CD4-positive, alpha-beta T cell (primary cell): ENCODE data around the gene PFAS. TPM values are rescaled to one million over a fixed set of nuclear protein-coding genes. Genes with fewer than 3 reads are reported as not detected.

Experiments
- ATAC-seq: fragments of 200-7000 bp; cut with Tn5 transposase; one replicate; pipeline ENCODE4 v1.10.0; 2022; ENCODE audit warnings: mild to moderate bottlenecking; ENCODE audit not compliant: poor library complexity
- CTCF ChIA-PET: fragments of 350-600 bp; sonication (Branson Sonifier 250); formaldehyde crosslinking; loops from one replicate; lab custom pipeline; 2021; ENCODE audit warnings: antibody characterized with exemption, inconsistent platforms; lab: Charles Lee
- POLR2A ChIA-PET: fragments of 350-600 bp; sonication (Branson Sonifier 250); formaldehyde crosslinking; loops from one replicate; lab custom pipeline; 2021; ENCODE audit warnings: antibody characterized with exemption, inconsistent platforms; lab: Charles Lee
- DNase-seq, 14 experiments: peaks; one replicate each; pipeline ENCODE4 v3.0.0-alpha.2; 2013 to 2020; ENCODE audit warnings: mixed read lengths in 2 of 14
- H3K27ac ChIP-seq, 2 donors: one replicate each; pipeline versions ENCODE4 v1.5.1 to v1.7.0; 2013; ENCODE audit warnings: low read length in 2 of 2, low read depth in 1 of 2, mild to moderate bottlenecking in 1 of 2
- H3K27me3 ChIP-seq, 2 experiments: 1 replicate in 1 of 2; 2 replicates in 1 of 2; pipeline versions ENCODE4 v1.6.1 to v1.7.0; 2013; ENCODE audit warnings: low read length in 2 of 2, control low read depth in 1 of 2, mild to moderate bottlenecking in 1 of 2, moderate library complexity in 1 of 2; ENCODE audit not compliant: insufficient read depth in 2 of 2, control insufficient read depth in 1 of 2
- H3K36me3 ChIP-seq: one replicate; pipeline ENCODE4 v1.6.1; 2013; ENCODE audit warnings: low read length, control low read depth; ENCODE audit not compliant: insufficient read depth
- H3K4me1 ChIP-seq: one replicate; pipeline ENCODE4 v1.6.1; 2013; ENCODE audit warnings: low read length, control low read depth; ENCODE audit not compliant: insufficient read depth
- H3K4me3 ChIP-seq: one replicate; pipeline ENCODE4 v1.5.1; 2013; ENCODE audit warnings: mild to moderate bottlenecking, low read length, moderate library complexity
- H3K9me3 ChIP-seq, 2 experiments: 1 replicate in 1 of 2; 2 replicates in 1 of 2; pipeline versions ENCODE4 v1.6.1 to v1.7.0; 2013; ENCODE audit warnings: low read length in 2 of 2, mild to moderate bottlenecking in 2 of 2, control low read depth in 1 of 2, moderate library complexity in 1 of 2; ENCODE audit not compliant: control insufficient read depth in 1 of 2, insufficient read depth in 1 of 2
- H3K27ac Mint-ChIP-seq: one replicate; pipeline ENCODE4 v1.8.0; 2020; ENCODE audit warnings: mixed read lengths
- H3K27me3 Mint-ChIP-seq: one replicate; pipeline ENCODE4 v1.8.0; 2021; ENCODE audit warnings: mixed read lengths
- H3K36me3 Mint-ChIP-seq: one replicate; pipeline ENCODE4 v1.8.0; 2021; ENCODE audit warnings: low read depth, mixed read lengths
- H3K4me1 Mint-ChIP-seq: one replicate; pipeline ENCODE4 v1.8.0; 2021; ENCODE audit warnings: low read depth, mixed read lengths
- H3K4me3 Mint-ChIP-seq: one replicate; pipeline ENCODE4 v1.8.0; 2020; ENCODE audit warnings: mild to moderate bottlenecking, mixed read lengths
- H3K9me3 Mint-ChIP-seq: one replicate; pipeline ENCODE4 v1.8.0; 2020; ENCODE audit warnings: mixed read lengths
- intact Hi-C, 2 experiments: fragments of 100-400 bp; cut with DNase I in 1 of 2; cut with micrococcal nuclease in 1 of 2; formaldehyde crosslinking; loops; one replicate each; pipeline versions ENCODE4 v1.15.1 to v1.9.0; 2023 to 2025; cut with DNase I, micrococcal nuclease
- total RNA-seq, 174 experiments: library from RNA in 2 of 174; stranded (reverse) in 2 of 174; gene quantifications; one replicate each; pipeline ENCODE4 v1.2.3 and lab custom pipeline; 2021 to 2026
- TF ChIP-seq, protein P1 (sequence below): fragments of 200-600 bp; IDR thresholded peaks from one replicate; pipeline ENCODE4 v1.8.0; 2022; ENCODE audit warnings: antibody characterized with exemption, mild to moderate bottlenecking

The PFAS gene
- total RNA-seq, 2 experiments from 2014 or later, result 22.3 to 23.0 TPM

DNA sequence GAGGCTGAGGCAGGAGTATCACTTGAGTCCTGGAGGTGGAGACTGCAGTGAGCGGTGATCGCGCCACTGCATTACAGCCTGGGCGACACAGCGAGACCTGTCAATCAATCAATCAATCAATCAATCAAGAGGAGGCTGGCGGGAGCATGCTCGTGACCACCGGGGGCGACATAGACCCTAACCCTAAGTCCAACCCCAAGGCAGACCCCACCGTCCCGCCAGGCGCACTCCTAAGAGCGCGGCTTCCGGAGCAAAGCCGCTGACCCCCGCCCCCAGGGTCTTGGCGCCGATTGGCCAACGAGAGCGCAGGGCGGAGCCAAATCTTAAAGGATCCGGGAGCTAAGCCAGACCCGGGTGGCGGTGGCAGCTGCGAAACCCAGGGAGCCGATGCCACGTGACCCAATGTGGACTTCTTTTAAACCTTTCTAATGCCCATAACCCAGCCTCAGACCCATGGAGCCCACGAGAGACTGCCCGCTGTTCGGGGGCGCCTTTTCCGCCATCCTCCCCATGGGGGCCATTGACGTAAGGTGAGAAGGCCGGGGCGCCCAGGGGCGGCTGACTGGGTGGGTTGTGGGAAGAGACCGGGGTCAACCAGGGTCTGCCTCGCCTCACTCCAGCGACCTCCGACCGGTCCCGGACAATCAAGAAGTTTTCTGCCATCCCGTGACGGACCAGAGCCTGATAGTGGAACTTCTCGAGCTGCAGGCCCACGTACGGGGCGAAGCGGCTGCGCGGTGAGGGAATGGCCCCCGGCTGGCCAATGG is 39.4 kb downstream of the PFAS start, which contains the start of gene RANGRF:
RANGRF (plus strand) TSS at position 335 of the 767 bp plus-strand sequence; CDS start at position 454, 119 bp downstream.
- no peaks in the 10 kb centered on the region for H3K27me3 ChIP-seq
- H3K36me3 Mint-ChIP-seq, result peaks cover 8% of the 10 kb centered on the region
- H3K4me3 Mint-ChIP-seq, result peak within 1 kb of the TSS; percentile 98
- peaks cover 45% of the 10 kb centered on the region for H3K4me1 ChIP-seq
- H3K9me3 ChIP-seq, result no peaks in the 10 kb centered on the region
- DNase-seq (peak; percentile 60 to 89 (median 75)), ATAC-seq (peak; percentile 96)
- peak within 1 kb of the TSS; percentile 76 to 94 for H3K27ac ChIP-seq
- no peaks in the 10 kb centered on the region for H3K27me3 Mint-ChIP-seq
- no peaks in the 10 kb centered on the region for H3K9me3 Mint-ChIP-seq
- H3K27ac Mint-ChIP-seq, result peak within 1 kb of the TSS; percentile 95
- H3K4me1 Mint-ChIP-seq, result peaks cover 50% of the 10 kb centered on the region
- H3K4me3 ChIP-seq, result peak within 1 kb of the TSS; percentile 98
- POLR2A ChIA-PET, result interaction anchor here (0.6 to 2.9 kb wide), 19 partner anchors 10 to 1074 kb away, joined by 3 to 51 read pairs (median 3); partner anchors contain the start of genes ALOXE3, BORCS6, CTC1 and KRABD2
- TF ChIP-seq, protein P1, sequence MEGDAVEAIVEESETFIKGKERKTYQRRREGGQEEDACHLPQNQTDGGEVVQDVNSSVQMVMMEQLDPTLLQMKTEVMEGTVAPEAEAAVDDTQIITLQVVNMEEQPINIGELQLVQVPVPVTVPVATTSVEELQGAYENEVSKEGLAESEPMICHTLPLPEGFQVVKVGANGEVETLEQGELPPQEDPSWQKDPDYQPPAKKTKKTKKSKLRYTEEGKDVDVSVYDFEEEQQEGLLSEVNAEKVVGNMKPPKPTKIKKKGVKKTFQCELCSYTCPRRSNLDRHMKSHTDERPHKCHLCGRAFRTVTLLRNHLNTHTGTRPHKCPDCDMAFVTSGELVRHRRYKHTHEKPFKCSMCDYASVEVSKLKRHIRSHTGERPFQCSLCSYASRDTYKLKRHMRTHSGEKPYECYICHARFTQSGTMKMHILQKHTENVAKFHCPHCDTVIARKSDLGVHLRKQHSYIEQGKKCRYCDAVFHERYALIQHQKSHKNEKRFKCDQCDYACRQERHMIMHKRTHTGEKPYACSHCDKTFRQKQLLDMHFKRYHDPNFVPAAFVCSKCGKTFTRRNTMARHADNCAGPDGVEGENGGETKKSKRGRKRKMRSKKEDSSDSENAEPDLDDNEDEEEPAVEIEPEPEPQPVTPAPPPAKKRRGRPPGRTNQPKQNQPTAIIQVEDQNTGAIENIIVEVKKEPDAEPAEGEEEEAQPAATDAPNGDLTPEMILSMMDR, result no peak
- CTCF ChIA-PET, result interaction anchor here (0.6 to 1.4 kb wide), 4 partner anchors 12 to 149 kb away, joined by 3 to 6 read pairs (median 4); partner anchors contain the start of genes CTC1 and PFAS
- H3K36me3 ChIP-seq, result no peaks in the 10 kb centered on the region
- intact Hi-C loops, result loop anchor here in 1 of 2 experiments (1.0 to 5.0 kb wide), 3 partner anchors 39 to 96 kb away; partner anchors contain the start of genes BORCS6 and PFAS

DNA sequence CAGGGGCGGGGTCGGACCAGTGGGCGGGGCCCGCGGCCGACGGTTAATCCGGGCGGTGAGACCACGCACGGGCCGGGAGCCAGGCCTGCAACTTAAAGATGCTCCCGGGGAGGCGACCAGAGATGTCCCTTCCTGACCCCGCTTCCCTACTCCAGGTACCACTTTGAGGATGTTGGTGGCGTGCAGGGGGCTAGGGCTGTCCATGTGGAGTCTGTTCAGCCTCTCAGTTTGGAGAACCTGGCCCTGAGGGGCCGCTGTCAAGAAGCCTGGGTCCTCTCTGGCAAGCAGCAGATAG is 40.0 kb downstream of the PFAS start:
- H3K4me1 ChIP-seq, result peaks cover 40% of the 10 kb centered on the region
- TF ChIP-seq, protein P1, result no peak
- Mint-ChIP-seq H3K36me3 (peaks cover 8% of the 10 kb centered on the region), H3K27me3 (no peaks in the 10 kb centered on the region), H3K27ac (peak overlapping the region; percentile 95), H3K9me3 (no peaks in the 10 kb centered on the region), H3K4me3 (peak overlapping the region; percentile 98), H3K4me1 (peaks cover 49% of the 10 kb centered on the region)
- ChIA-PET POLR2A (interaction anchor here (0.6 to 2.9 kb wide), 17 partner anchors 9 to 1075 kb away, joined by 3 to 51 read pairs (median 3); partner anchors contain the start of genes ALOXE3, BORCS6, CTC1 and KRABD2), CTCF (interaction anchor here (0.6 to 1.4 kb wide), 4 partner anchors 12 to 150 kb away, joined by 3 to 6 read pairs (median 4); partner anchors contain the start of genes CTC1 and PFAS)
- intact Hi-C loops, result loop anchor here in 1 of 2 experiments (2.0 to 5.0 kb wide), 2 partner anchors 66 to 97 kb away; partner anchors contain the start of gene BORCS6
- H3K27me3 ChIP-seq, result no peaks in the 10 kb centered on the region
- peak overlapping the region; percentile 76 to 94 for H3K27ac ChIP-seq
- H3K4me3 ChIP-seq, result peak overlapping the region; percentile 98
- DNase-seq (peak in 1 of 14 experiments; percentile 52), ATAC-seq (no peak)
- no peaks in the 10 kb centered on the region for H3K36me3 ChIP-seq
- no peaks in the 10 kb centered on the region for H3K9me3 ChIP-seq

DNA sequence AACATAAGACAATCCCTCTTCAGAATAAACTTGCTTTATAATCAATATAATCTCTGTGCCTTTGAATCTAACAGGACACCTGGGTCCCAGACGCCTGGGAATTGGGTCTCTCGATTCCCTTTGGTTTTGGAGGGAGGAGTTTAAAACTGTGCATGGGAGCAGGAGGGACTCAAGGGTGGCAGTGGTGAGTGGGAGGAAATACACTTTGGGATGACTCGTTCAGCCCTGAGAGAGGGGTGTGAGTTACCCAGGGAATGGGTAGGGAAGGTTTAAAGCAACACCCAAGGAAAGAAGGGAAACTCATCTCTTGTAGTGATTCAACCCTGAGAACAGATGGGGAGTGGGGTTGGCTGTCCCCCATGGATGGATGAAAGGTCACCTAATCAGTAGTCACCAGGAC is 41.0 kb downstream of the PFAS start:
- peak overlapping the region; percentile 95 for H3K27ac Mint-ChIP-seq
- H3K27me3 Mint-ChIP-seq, result no peaks in the 10 kb centered on the region
- peaks cover 52% of the 10 kb centered on the region for H3K4me1 Mint-ChIP-seq
- H3K4me3 Mint-ChIP-seq, result peak overlapping the region; percentile 98
- Histone ChIP-seq H3K27ac (no peak overlapping the region), H3K4me1 (peaks cover 40% of the 10 kb centered on the region), H3K36me3 (no peaks in the 10 kb centered on the region), H3K27me3 (no peaks in the 10 kb centered on the region), H3K4me3 (no peak overlapping the region), H3K9me3 (no peaks in the 10 kb centered on the region)
- H3K9me3 Mint-ChIP-seq, result no peaks in the 10 kb centered on the region
- TF ChIP-seq, protein P1, result no peak
- DNase-seq, result no peak
- intact Hi-C loops, result loop anchor here in 1 of 2 experiments (5.0 kb wide), 1 partner anchor 87 kb away; the partner anchor contains the start of gene KRABD2
- POLR2A ChIA-PET, result interaction anchor here (1.8 kb wide), 1 partner anchor 100 kb away, joined by 6 read pairs; the partner anchor contains the start of gene BORCS6
- CTCF ChIA-PET, result no interaction called here
- H3K36me3 Mint-ChIP-seq, result peaks cover 8% of the 10 kb centered on the region
- no peak for ATAC-seq
